GM19395 (cell line): ENCODE measurements around the gene CHAC1.

Source experiments
- ATAC-seq: cut with Tn5 transposase; IDR thresholded peaks from one replicate; pipeline ENCODE4 v1.9.1; 2021; ENCODE audit warnings: mild to moderate bottlenecking, moderate library complexity; ENCODE audit not compliant: unreplicated experiment

The CHAC1 gene

DNA sequence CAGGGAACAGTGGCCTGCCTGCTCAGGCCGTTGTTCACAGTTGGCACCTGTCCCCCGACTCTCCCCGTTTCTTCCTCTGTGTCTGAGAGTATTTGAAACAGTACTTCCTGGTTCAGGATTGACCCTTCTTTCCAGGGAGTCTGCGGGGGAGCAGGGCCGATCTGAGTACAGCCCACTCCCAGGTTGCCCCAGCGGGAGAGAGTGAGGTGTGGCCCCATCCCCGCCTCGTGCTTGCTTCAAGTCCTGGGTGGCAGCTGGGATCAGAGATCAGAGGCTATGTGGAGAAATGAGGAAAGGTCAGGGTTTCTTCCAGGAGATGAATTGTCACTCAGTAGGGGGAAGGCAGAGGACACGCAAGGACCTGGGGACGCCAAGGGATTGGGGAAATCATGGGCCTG is 30.7 kb upstream of the CHAC1 start:
- no peak for ATAC-seq

- no peak for ATAC-seq
Measured at GRCh38 chr15:40923551-40923950, 29.7 kb upstream of the CHAC1 start.

DNA sequence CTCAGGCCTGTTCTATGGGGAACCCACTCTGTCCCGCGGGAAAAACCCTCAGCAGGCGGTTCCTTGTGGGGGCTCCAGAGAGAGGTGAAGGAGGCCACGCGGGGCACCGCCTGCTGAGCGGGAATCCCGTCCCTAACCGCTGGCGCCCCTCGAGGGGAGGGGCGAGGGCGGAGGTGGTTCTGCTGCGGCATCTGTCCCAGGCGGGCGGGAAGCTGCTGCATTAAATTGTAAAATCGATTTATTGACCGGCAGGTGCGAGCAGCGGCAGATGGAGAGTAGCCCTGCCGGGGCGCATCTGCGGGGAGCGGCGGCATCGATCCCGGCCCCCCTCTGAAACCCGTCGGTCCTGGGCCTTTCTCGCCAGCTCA is 27.8 kb upstream of the CHAC1 start:
- no peak for ATAC-seq

GRCh38 chr15:40925863-40926658 is 27.2 kb upstream of the CHAC1 start:
- no peak for ATAC-seq

DNA sequence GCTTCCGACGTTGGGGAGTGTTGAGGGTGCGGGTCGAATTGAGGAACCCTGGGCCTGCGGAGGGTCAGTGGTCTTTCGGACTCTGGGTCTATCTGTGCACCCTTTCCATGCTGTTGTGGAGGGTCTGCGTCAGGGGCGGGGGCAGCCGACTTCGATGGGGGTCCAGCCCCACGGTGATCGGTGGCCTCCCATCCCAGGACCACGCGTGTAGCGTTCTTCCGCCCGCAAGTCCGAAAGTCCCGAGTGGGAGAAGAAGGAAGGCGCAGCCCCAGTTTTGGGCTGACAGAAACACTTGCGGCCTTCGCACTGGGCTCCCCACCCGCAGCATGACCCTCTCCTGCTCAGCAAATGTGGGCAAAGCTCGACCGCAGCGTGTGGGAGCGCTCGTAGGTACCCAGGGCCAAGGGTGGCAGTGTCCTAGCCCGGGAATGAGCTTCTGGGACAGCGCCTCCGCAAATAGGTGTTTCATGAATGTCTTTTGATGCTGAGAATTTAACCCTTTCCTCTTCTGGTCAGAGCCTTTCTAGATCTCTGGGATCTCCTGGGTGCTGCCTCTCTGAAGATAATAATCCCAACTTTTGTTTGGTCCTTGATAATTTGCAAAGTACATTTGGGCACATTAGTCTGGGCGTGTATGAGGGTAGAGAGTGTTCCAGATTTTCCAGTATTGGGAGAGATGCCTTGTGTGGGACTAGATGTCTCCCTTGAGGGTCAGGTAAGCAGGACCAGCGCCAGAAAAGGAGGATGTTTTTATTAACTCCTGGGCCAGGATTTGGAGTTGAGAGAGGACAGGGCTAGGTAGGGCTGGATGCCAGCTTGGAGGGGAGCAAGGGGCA is 26.4 kb upstream of the CHAC1 start:
- ATAC-seq, result no peak

GRCh38 chr15:40927495-40927872 is 25.8 kb upstream of the CHAC1 start:
- no peak for ATAC-seq

- no peak for ATAC-seq
Measured at GRCh38 chr15:40927873-40928806, 25.1 kb upstream of the CHAC1 start.

- no peak for ATAC-seq
Measured at GRCh38 chr15:40928821-40929659, 24.2 kb upstream of the CHAC1 start, which contains the start of gene DLL4. TSS of gene DLL4 (plus strand) at chr15:40929340. CDS start at chr15:40929669, 329 bp downstream.

- ATAC-seq, result no peak
Measured at GRCh38 chr15:40929660-40930429, 23.4 kb upstream of the CHAC1 start.

DNA sequence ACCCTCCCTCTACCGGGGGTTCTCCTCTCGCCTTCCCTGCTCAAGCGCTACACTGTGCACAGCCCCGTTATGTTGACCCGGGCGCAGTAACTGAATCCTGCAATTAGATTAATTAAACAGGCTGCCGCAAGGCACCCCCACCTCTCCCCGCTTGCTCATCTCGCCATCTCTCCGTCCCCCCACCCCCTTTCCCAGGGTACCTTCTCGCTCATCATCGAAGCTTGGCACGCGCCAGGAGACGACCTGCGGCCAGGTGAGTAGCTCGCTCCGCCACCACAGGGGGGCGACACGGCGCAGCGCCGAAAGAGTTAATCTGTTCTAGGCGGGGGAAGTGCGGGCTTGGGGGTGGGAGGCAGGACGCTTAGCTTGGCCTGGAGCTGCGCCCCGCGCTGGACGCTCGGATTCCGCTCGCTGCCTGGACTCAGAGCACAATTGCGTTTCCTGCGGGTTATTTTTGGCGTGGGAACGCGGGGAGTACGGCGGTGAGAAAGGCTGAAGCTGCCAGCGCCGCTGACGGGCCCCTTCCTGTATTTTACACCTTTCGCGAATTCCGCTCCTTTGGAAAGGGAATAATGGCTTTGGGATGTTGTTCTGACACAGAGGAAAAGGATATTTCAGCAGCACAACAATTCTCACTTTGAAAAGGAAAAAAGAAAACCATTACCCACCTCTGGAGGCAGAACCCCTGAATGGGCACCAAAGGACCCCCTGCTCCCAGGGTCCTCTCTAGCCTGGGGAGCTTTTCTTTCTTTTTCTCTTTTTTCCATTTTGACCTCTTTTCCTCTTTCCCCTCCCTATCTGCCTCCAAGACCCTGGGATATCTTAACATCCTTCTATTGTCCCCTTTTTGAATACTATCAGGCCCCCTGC is 22.6 kb upstream of the CHAC1 start:
- ATAC-seq, result no peak

DNA sequence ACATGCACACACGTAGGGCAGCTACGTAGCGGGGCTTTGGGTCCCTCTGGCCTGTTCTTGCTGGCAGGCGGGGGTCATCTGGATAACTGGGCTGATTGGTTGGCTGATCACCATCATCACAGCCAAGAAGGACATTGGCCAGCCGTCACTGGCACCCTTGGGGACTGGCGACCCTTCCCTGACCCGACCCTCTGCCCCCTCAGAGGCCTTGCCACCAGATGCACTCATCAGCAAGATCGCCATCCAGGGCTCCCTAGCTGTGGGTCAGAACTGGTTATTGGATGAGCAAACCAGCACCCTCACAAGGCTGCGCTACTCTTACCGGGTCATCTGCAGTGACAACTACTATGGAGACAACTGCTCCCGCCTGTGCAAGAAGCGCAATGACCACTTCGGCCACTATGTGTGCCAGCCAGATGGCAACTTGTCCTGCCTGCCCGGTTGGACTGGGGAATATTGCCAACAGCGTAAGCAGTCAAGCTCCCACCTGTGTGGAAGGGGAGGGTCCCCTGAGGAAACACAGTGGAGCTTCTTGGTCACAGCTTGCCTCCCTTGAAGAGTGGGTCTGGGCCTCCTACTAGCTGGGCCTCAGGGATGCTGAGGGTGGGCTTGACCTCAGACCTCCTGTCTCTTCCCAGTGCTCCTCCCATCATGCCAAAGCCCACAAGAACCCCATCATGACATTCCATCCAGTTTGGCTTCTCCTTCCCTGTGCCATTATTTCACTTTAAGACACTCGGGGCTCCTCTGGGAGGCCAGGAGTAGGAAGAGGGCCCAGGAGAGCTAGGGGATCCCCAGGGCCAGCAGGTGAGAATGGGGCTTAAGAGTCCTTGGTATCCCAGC is 21.8 kb upstream of the CHAC1 start:
- no peak for ATAC-seq

DNA sequence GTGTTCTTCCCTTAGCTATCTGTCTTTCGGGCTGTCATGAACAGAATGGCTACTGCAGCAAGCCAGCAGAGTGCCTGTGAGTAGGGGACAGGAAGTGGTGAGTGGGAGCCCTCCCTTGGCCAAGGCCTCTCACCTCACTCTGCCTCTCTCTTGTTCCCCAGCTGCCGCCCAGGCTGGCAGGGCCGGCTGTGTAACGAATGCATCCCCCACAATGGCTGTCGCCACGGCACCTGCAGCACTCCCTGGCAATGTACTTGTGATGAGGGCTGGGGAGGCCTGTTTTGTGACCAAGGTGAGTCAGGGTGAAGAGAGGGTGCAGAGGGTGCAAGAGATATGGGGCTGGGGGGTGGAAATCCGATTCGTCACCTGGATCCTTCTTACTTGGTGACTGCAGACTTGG is 21.1 kb upstream of the CHAC1 start:
- ATAC-seq, result no peak

GRCh38 chr15:40932649-40933516 is 20.4 kb upstream of the CHAC1 start:
- ATAC-seq, result no peak

GRCh38 chr15:40933517-40933902 is 19.8 kb upstream of the CHAC1 start:
- no peak for ATAC-seq

DNA sequence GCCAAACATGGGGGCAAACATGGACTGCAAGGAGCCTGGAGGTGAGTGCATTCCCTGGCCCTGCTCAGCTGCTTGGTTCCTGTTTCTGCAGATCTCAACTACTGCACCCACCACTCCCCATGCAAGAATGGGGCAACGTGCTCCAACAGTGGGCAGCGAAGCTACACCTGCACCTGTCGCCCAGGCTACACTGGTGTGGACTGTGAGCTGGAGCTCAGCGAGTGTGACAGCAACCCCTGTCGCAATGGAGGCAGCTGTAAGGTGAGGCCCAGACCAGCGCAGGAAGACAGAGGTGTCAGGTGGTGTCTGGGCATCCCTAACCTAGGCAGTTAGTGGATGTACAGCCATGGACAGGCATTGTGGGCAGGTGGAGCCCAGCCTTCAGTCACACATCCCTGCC is 18.8 kb upstream of the CHAC1 start:
- ATAC-seq, result no peak

DNA sequence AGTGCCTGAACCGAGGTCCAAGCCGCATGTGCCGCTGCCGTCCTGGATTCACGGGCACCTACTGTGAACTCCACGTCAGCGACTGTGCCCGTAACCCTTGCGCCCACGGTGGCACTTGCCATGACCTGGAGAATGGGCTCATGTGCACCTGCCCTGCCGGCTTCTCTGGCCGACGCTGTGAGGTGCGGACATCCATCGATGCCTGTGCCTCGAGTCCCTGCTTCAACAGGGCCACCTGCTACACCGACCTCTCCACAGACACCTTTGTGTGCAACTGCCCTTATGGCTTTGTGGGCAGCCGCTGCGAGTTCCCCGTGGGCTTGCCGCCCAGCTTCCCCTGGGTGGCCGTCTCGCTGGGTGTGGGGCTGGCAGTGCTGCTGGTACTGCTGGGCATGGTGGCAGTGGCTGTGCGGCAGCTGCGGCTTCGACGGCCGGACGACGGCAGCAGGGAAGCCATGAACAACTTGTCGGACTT is 17.0 kb upstream of the CHAC1 start:
- ATAC-seq, result no peak
